ENCODE results near the gene TAS2R5. TPM values are rescaled to one million over a fixed set of nuclear protein-coding genes. Genes with fewer than 3 reads are reported as not detected.
A peak's percentile ranks its signal among the peaks of the same experiment; 100 is the strongest.
"Not testable (repeated sequence)": the region's sequence is repeated elsewhere in the genome, so short reads cannot be mapped to it uniquely, and the experiment has no call there.

Gene TAS2R5
- total RNA-seq, 4 donors from 2014 or later = 1.8 to 9.0 (median 5.2) TPM

DNA sequence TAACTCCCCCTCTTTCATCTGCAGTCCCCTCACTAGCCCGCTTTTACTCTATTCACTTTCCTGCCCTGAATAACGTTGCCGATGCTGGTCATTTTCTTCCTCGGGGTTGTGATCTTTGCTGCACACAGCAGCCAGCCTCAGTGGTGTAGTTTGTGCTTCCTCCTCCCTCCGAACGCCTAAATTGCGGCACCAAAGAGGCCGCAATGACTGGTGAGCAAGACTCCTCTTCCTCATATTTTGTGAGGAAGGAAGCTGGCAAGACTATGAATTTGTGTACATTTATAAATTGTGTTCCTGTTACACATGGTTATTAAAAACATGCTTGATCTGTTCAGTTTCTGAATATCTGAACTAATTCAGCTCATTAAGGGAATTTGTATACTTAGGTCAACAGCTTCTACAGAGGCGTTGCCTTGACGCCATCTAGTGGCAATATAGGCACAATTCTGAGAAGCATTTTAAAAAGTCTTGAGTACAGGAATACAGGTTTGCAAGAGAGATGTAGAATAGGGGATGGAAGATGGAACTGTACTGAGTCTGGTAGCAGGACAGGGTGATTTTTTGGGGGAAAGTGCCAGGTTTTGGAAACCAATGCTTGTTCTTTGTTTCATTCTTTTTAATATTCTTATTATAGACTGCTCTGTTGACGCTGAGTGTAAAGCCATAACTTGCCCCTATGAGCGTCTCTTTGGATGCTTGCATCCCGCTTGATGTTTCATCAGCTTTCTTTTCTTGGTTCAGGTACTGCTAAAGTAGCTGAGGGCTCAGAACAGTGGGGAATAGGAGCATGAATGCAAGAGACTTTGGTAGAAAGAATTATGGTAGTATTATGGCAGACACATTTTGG lies 4.1 kb upstream of the TAS2R5 start:
- WGBS, 2 donors = 74 to 75% methylated on average over 13 of the region's 13 CpGs
- DNase-seq (ENCODE audit: low spot score in 2 of 2) = no peak
- H3K4me3 ChIP-seq = no peak overlapping the region
- no peaks in the 10 kb centered on the region for H3K4me1 ChIP-seq
- H3K36me3 ChIP-seq = peaks cover 0 to 28% (median 0%) of the 10 kb centered on the region in 3 donors
- no peak overlapping the region for H3K27ac ChIP-seq
- H3K27me3 ChIP-seq = no peaks in the 10 kb centered on the region
- TF ChIP-seq, protein P1, sequence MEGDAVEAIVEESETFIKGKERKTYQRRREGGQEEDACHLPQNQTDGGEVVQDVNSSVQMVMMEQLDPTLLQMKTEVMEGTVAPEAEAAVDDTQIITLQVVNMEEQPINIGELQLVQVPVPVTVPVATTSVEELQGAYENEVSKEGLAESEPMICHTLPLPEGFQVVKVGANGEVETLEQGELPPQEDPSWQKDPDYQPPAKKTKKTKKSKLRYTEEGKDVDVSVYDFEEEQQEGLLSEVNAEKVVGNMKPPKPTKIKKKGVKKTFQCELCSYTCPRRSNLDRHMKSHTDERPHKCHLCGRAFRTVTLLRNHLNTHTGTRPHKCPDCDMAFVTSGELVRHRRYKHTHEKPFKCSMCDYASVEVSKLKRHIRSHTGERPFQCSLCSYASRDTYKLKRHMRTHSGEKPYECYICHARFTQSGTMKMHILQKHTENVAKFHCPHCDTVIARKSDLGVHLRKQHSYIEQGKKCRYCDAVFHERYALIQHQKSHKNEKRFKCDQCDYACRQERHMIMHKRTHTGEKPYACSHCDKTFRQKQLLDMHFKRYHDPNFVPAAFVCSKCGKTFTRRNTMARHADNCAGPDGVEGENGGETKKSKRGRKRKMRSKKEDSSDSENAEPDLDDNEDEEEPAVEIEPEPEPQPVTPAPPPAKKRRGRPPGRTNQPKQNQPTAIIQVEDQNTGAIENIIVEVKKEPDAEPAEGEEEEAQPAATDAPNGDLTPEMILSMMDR (IDR thresholded peaks at IDR 0.05) = peak; percentile 32 to 64 (median 41)
- no peak for TF ChIP-seq EP300 (IDR thresholded peaks at IDR 0.05)
- H3K9me3 ChIP-seq = no peaks in the 10 kb centered on the region

DNA sequence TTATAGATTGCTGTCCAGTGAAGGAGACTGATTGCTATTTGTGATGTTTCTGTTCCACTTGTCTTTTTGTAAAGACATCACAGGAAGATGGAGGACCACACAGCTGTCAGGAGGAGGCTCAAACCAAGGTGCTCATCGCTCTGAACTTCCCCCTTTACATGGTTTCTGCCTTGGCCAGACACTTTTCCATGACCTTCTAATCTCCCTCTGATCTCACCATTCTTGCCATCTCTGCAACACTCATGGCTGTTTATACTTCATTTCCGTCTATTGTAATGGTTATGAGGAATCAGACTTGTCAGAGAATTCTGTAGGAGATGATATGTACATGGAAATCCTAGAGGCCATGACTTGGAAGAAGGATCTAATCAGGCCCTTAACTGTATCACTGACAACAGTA lies 1.7 kb upstream of the TAS2R5 start:
- H3K27me3 ChIP-seq = no peaks in the 10 kb centered on the region
- no peak overlapping the region for H3K27ac ChIP-seq
- H3K36me3 ChIP-seq = peaks cover 0 to 31% (median 0%) of the 10 kb centered on the region in 3 donors
- DNase-seq (ENCODE audit: low spot score in 2 of 2) = no peak
- TF ChIP-seq EP300 (IDR thresholded peaks at IDR 0.05) (no peak), POLR2A (IDR thresholded peaks at IDR 0.05) (no peak)
- TF ChIP-seq, protein P1 (IDR thresholded peaks at IDR 0.05) = no peak
- H3K4me3 ChIP-seq = no peak overlapping the region
- 83 to 86% methylated on average over 2 of the region's 2 CpGs for WGBS, 2 donors
- H3K9me3 ChIP-seq = no peaks in the 10 kb centered on the region
- no peaks in the 10 kb centered on the region for H3K4me1 ChIP-seq

DNA sequence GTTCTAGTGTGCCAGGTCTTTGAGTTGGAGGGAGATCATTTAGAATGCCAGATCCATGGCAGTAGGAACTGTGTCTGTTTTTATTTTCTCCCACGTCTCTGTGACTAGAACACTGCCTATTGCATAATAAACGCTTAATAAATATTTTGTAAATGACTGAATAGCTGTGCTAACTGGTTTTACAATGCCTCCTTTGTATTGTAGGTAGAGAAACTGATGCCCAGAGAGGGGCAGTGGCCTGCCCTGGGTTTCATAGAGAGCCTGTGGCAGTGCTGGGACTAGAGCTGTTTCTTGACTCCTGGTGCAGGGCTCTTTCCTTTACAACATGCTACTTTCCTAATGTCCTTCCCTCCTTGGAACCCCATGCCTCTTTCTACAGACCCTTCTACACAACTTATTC lies 2.5 kb downstream of the TAS2R5 start:
- DNase-seq (ENCODE audit: low spot score in 2 of 2) = no peak

DNA sequence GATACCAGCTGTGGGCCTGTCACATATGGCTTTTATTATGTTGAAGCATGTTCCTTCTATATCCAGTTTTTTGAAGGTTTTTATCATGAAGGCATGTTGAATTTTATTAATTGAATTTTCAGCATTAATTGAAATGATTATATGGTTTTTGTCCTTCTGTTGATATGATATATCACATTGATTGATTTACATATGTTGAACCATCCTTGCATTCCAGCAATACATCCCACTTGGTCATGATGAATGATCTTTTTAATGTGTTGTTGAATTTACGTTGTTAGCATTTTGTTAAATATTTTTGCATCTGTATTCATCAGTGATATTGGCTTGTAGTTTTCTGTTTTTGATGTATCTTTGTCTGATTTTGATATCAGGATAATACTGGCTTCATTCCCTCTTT lies 30.1 kb downstream of the TAS2R5 start:
- Histone ChIP-seq H3K27ac (no peak overlapping the region), H3K4me3 (no peak overlapping the region), H3K4me1 (no peaks in the 10 kb centered on the region), H3K9me3 (peaks cover 0 to 72% (median 22%) of the 10 kb centered on the region in 4 donors), H3K36me3 (peaks cover 0 to 40% (median 0%) of the 10 kb centered on the region in 3 donors), H3K27me3 (no peaks in the 10 kb centered on the region)
- no peak for TF ChIP-seq EP300 (IDR thresholded peaks at IDR 0.05)
- TF ChIP-seq POLR2A (IDR thresholded peaks at IDR 0.05) = no peak
- TF ChIP-seq, protein P1 (IDR thresholded peaks at IDR 0.05) = no peak
- WGBS, 2 donors = 93 to 94% methylated on average over 1 of the region's 1 CpG
- DNase-seq (ENCODE audit: low spot score in 2 of 2) = no peak

More for the DNA sequence above, 2.5 kb downstream of the TAS2R5 start:
- H3K9me3 ChIP-seq = no peaks in the 10 kb centered on the region
- H3K4me3 ChIP-seq = no peak overlapping the region
- peaks cover 0 to 34% (median 0%) of the 10 kb centered on the region in 3 donors for H3K36me3 ChIP-seq
- TF ChIP-seq, protein P1 (IDR thresholded peaks at IDR 0.05) = no peak
- TF ChIP-seq EP300 (IDR thresholded peaks at IDR 0.05) (no peak), POLR2A (IDR thresholded peaks at IDR 0.05) (no peak)
- no peaks in the 10 kb centered on the region for H3K4me1 ChIP-seq
- WGBS, 2 donors = 40 to 66% methylated on average over 2 of the region's 2 CpGs
- no peak overlapping the region for H3K27ac ChIP-seq
- H3K27me3 ChIP-seq = no peaks in the 10 kb centered on the region

DNA sequence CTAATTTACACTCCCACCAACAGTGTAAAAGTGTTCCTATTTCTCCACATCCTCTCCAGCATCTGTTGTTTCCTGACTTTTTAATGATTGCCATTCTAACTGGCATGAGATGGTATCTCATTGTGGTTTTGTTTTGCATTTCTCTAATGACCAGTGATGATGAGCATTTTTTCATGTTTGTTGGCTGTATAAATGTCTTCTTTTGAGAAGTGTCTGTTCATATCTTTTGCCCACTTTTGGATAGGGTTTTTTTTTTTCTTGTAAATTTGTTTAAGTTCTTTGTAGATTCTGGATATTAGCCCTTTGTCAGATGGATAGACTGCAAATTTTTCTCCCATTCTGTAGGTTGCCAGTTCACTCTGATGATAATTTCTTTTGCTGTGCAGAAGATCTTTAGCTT lies 32.4 kb downstream of the TAS2R5 start:
- not testable (repeated sequence) for H3K27me3 ChIP-seq; H3K4me3 ChIP-seq; H3K27ac ChIP-seq; DNase-seq (ENCODE audit: low spot score in 2 of 2); H3K4me1 ChIP-seq
- H3K36me3 ChIP-seq = peaks cover 0 to 38% (median 0%) of the 10 kb centered on the region in 3 donors
- peaks cover 0 to 78% (median 24%) of the 10 kb centered on the region in 4 donors for H3K9me3 ChIP-seq

All from tibial nerve (tissue), 4 donors.